ENCODE data around the gene MFAP1.

Gene MFAP1

GRCh38 chr15:43775411-43775965 lies 49.0 kb downstream of the MFAP1 start:
- no peak for FAIRE-seq

GRCh38 chr15:43774062-43774461 lies 50.4 kb downstream of the MFAP1 start:
- no peak for FAIRE-seq

- FAIRE-seq: no peak
Observed at GRCh38 chr15:43772624-43773023, 51.9 kb downstream of the MFAP1 start.

DNA sequence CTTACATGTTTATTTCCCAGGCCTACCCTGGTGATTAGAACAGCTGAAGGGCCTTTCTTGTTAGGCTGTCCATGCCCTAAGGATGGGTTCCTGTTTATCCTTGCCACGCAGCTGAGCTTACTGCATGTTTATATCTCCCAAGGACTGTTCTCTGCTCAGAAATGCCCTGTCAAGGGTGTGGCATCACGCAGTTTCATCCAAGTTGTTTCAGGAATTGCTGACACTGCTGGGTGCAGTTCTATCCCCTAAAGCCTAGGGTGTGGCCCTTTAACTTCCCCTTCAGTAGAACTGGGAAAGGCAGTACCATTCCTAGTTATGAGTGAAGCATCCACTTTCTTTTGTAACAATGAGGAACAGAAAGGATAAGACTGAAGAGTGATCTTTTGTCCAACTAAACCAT lies 52.7 kb downstream of the MFAP1 start:
- FAIRE-seq: no peak

DNA sequence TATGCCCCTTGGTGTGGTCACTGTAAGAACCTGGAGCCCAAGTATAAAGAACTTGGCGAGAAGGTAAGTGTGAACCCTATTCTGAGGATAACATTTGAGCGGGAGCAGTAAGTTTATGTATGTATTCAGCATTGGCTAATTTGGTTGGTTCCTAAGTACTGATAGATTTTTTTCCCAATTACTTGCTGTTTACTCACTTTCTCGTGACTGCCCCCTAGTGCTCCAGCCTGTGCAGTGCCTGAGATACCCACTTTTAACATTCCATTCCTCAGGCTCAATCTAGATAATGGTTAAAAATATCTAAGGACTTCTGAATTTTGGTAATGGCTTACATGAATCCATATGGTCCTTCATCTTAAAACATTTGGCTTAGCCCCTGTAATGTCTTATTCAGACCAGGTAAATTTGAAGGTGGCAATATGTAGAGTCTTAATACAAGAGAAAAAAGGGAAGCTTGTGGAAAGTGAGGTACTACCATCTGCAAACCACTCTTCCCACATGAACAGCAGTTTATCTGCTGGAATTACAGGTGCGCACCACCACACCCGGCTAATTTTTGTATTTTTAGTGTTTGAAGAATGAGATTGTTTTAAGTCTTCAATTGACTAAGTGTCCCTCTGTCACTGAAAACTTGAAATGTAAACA lies 54.8 kb downstream of the MFAP1 start:
- peak; percentile 82 for FAIRE-seq

- no peak for FAIRE-seq
Observed at GRCh38 chr15:43763819-43764446, 60.6 kb downstream of the MFAP1 start.

GRCh38 chr15:43762824-43763223 lies 61.7 kb downstream of the MFAP1 start:
- FAIRE-seq: no peak
